ENCODE data around the gene KCNQ2. TPM values are rescaled to one million over a fixed set of nuclear protein-coding genes. Genes with fewer than 3 reads are reported as not detected.

Gene KCNQ2
- total RNA-seq, 1 donor from 2014 or later: 11.5 TPM

DNA sequence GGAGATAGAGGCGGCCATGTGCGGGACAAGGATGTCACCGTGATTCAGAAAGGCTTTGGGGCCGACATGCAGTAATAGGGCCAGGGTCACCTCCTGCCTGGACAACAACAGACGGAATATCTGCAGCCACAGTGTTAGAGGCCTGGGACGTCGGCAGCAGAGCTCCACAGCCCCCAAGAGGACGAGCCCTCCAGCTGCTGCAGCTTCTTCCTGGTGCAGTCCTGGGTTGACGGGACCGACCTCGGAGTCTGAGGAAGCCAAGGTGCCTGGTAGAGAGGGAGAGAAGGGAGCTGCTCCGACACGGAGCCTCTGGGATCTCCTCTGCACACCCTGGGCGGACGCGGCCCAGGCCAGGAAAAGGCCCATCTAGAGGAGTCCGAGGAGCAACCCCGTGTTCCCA, 88.1 kb downstream of the KCNQ2 start:
- Histone ChIP-seq H3K36me3 (ENCODE audit: insufficient read depth, low read length) (no peaks in the 10 kb centered on the region), H3K27me3 (ENCODE audit: insufficient read depth, low read length) (no peaks in the 10 kb centered on the region), H3K27ac (ENCODE audit: low read depth, low read length) (no peak overlapping the region), H3K4me3 (ENCODE audit: insufficient read depth, low read depth, low read length) (no peak overlapping the region), H4K20me1 (ENCODE audit: insufficient read depth, low read length) (no peaks in the 10 kb centered on the region), H3K4me2 (ENCODE audit: low read length) (no peak overlapping the region), H2AFZ (ENCODE audit: low read depth, low read length) (no peak overlapping the region), H3K4me1 (ENCODE audit: insufficient read depth, low read length) (no peaks in the 10 kb centered on the region), H3K9me3 (ENCODE audit: insufficient read depth, low read depth, low read length) (peaks cover 20% of the 10 kb centered on the region), H3K79me2 (ENCODE audit: insufficient read depth, low read length) (no peaks in the 10 kb centered on the region), H3K9ac (ENCODE audit: low read length) (no peak overlapping the region)
- no peak overlapping the region for H3K4me3 Mint-ChIP-seq (ENCODE audit: unreplicated experiment)
- peaks cover 2% of the 10 kb centered on the region for H3K36me3 Mint-ChIP-seq (ENCODE audit: low read depth, unreplicated experiment)
- H3K27ac Mint-ChIP-seq (ENCODE audit: unreplicated experiment): no peak overlapping the region
- peaks cover 25% of the 10 kb centered on the region for H3K27me3 Mint-ChIP-seq (ENCODE audit: low read depth, unreplicated experiment)
- FAIRE-seq (no peak), DNase-seq (ENCODE audit: low read depth) (no peak)
- no peak for TF ChIP-seq EZH2 (IDR thresholded peaks at IDR 0.05; ENCODE audit: insufficient read depth, low read length)
- TF ChIP-seq, protein P1, sequence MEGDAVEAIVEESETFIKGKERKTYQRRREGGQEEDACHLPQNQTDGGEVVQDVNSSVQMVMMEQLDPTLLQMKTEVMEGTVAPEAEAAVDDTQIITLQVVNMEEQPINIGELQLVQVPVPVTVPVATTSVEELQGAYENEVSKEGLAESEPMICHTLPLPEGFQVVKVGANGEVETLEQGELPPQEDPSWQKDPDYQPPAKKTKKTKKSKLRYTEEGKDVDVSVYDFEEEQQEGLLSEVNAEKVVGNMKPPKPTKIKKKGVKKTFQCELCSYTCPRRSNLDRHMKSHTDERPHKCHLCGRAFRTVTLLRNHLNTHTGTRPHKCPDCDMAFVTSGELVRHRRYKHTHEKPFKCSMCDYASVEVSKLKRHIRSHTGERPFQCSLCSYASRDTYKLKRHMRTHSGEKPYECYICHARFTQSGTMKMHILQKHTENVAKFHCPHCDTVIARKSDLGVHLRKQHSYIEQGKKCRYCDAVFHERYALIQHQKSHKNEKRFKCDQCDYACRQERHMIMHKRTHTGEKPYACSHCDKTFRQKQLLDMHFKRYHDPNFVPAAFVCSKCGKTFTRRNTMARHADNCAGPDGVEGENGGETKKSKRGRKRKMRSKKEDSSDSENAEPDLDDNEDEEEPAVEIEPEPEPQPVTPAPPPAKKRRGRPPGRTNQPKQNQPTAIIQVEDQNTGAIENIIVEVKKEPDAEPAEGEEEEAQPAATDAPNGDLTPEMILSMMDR (IDR thresholded peaks at IDR 0.05; ENCODE audit: insufficient read depth, low read depth, low read length): no peak
- peaks cover 14% of the 10 kb centered on the region for H3K9me3 Mint-ChIP-seq (ENCODE audit: unreplicated experiment)
- no peaks in the 10 kb centered on the region for H3K4me1 Mint-ChIP-seq (ENCODE audit: low read depth, unreplicated experiment)

DNA sequence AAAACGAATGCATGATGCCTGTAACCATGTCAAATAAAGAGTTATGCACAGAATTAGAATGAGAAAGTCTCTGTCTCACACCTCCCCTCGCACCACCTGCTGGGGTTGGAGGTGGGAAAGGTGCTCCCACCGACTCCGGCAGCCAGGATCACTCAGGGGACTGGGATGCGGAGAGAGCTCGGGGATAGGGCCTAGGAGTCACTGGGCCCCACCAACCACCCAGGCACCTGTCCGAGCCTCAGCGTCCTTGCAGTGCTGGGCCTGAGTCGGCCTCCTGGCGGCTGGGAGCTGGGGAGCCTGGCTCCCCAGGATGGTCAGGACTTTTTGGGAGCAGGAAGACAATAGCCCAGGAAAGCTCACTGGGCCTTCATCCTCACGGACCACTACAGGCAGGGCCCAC, 88.9 kb downstream of the KCNQ2 start:
- peaks cover 11% of the 10 kb centered on the region for H3K9me3 Mint-ChIP-seq (ENCODE audit: unreplicated experiment)
- Histone ChIP-seq H3K4me3 (ENCODE audit: insufficient read depth, low read depth, low read length) (no peak overlapping the region), H3K36me3 (ENCODE audit: insufficient read depth, low read length) (no peaks in the 10 kb centered on the region), H2AFZ (ENCODE audit: low read depth, low read length) (no peak overlapping the region), H3K27ac (ENCODE audit: low read depth, low read length) (no peak overlapping the region), H3K9me3 (ENCODE audit: insufficient read depth, low read depth, low read length) (peaks cover 20% of the 10 kb centered on the region), H3K4me1 (ENCODE audit: insufficient read depth, low read length) (no peaks in the 10 kb centered on the region), H3K4me2 (ENCODE audit: low read length) (no peak overlapping the region), H4K20me1 (ENCODE audit: insufficient read depth, low read length) (no peaks in the 10 kb centered on the region), H3K9ac (ENCODE audit: low read length) (no peak overlapping the region), H3K79me2 (ENCODE audit: insufficient read depth, low read length) (no peaks in the 10 kb centered on the region), H3K27me3 (ENCODE audit: insufficient read depth, low read length) (no peaks in the 10 kb centered on the region)
- no peak for DNase-seq (ENCODE audit: low read depth)
- H3K4me3 Mint-ChIP-seq (ENCODE audit: unreplicated experiment): no peak overlapping the region
- H3K27me3 Mint-ChIP-seq (ENCODE audit: low read depth, unreplicated experiment): peaks cover 26% of the 10 kb centered on the region
- H3K27ac Mint-ChIP-seq (ENCODE audit: unreplicated experiment): no peak overlapping the region
- no peak for TF ChIP-seq EZH2 (IDR thresholded peaks at IDR 0.05; ENCODE audit: insufficient read depth, low read length)
- TF ChIP-seq, protein P1 (IDR thresholded peaks at IDR 0.05; ENCODE audit: insufficient read depth, low read depth, low read length): no peak
- no peak for FAIRE-seq
- H3K36me3 Mint-ChIP-seq (ENCODE audit: low read depth, unreplicated experiment): peaks cover 2% of the 10 kb centered on the region
- H3K4me1 Mint-ChIP-seq (ENCODE audit: low read depth, unreplicated experiment): no peaks in the 10 kb centered on the region

DNA sequence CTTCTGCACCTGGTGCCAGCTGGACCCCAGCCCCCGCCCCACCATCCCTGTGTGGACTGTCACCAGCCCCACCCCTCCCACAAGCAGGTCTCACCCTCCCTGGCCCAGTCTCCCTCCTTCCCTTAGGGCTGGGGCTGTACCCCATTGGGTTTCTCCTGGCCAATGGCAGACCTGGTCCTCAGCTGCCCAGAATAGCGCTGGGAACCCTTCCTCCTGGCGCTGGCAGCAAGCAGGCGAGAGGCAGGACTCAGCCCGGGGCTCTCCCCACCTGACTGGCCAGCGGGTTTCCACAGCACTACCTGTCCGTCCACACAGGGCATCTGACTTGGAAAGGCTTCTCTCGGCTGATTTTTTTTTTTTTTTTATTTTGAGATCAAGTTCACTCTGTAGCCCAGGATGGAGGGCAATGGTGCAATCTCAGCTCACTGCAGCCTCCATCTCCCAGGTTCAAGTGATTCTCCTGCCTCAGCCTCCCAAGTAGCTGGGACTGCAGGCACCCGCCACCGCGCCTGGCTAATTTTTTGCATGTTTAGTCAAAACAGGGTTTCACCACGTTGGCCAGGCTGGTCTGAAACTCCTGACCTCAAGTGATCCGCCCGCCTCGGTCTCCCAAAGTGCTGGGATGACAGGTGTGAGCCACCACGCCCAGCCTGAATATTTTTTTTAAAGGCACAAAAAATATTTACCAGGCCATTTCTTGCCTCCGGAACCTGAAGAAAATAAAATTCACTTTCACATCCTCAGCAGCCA, 89.7 kb downstream of the KCNQ2 start:
- Mint-ChIP-seq H3K4me3 (ENCODE audit: unreplicated experiment) (no peak overlapping the region), H3K36me3 (ENCODE audit: low read depth, unreplicated experiment) (peaks cover 2% of the 10 kb centered on the region), H3K27ac (ENCODE audit: unreplicated experiment) (peak overlapping the region; percentile 81), H3K27me3 (ENCODE audit: low read depth, unreplicated experiment) (peaks cover 30% of the 10 kb centered on the region), H3K4me1 (ENCODE audit: low read depth, unreplicated experiment) (no peaks in the 10 kb centered on the region), H3K9me3 (ENCODE audit: unreplicated experiment) (peaks cover 11% of the 10 kb centered on the region)
- Histone ChIP-seq H3K27ac (ENCODE audit: low read depth, low read length) (no peak overlapping the region), H3K4me2 (ENCODE audit: low read length) (no peak overlapping the region), H3K4me3 (ENCODE audit: insufficient read depth, low read depth, low read length) (no peak overlapping the region), H3K36me3 (ENCODE audit: insufficient read depth, low read length) (no peaks in the 10 kb centered on the region), H2AFZ (ENCODE audit: low read depth, low read length) (no peak overlapping the region), H3K4me1 (ENCODE audit: insufficient read depth, low read length) (no peaks in the 10 kb centered on the region), H4K20me1 (ENCODE audit: insufficient read depth, low read length) (no peaks in the 10 kb centered on the region), H3K9ac (ENCODE audit: low read length) (no peak overlapping the region), H3K27me3 (ENCODE audit: insufficient read depth, low read length) (peaks cover 7% of the 10 kb centered on the region), H3K9me3 (ENCODE audit: insufficient read depth, low read depth, low read length) (peaks cover 15% of the 10 kb centered on the region), H3K79me2 (ENCODE audit: insufficient read depth, low read length) (no peaks in the 10 kb centered on the region)
- no peak for FAIRE-seq
- no peak for TF ChIP-seq EZH2 (IDR thresholded peaks at IDR 0.05; ENCODE audit: insufficient read depth, low read length)
- TF ChIP-seq, protein P1 (IDR thresholded peaks at IDR 0.05; ENCODE audit: insufficient read depth, low read depth, low read length): no peak
- no peak for DNase-seq (ENCODE audit: low read depth)
